CD4-positive, alpha-beta memory T cell (primary cell): Measurements from ENCODE around the gene SRPK2. TPM values are rescaled to one million over a fixed set of nuclear protein-coding genes. Genes with fewer than 3 reads are reported as not detected.
A peak's percentile ranks its signal among the peaks of the same experiment; 100 is the strongest.

ENCODE experiments used
- CTCF ChIA-PET: fragments of 350-600 bp; sonication (Branson Sonifier 250); formaldehyde crosslinking; loops from one replicate; lab custom pipeline; 2021; ENCODE audit warnings: inconsistent platforms; ENCODE audit not compliant: partially characterized antibody; lab: Charles Lee
- POLR2A ChIA-PET: fragments of 350-600 bp; sonication (Branson Sonifier 250); formaldehyde crosslinking; loops from one replicate; lab custom pipeline; 2021; ENCODE audit not compliant: partially characterized antibody; lab: Charles Lee
- DNase-seq, 5 donors: peaks; one replicate each; pipeline versions ENCODE4 v3.0.0 to v3.0.0-alpha.2; 2020 to 2022; ENCODE audit warnings: mixed read lengths in 1 of 5
- H3K27ac ChIP-seq: one replicate; pipeline ENCODE4 v1.7.0; 2013; ENCODE audit warnings: low read depth, low read length
- H3K27me3 ChIP-seq: 2 replicates; pipeline ENCODE4 v1.7.0; 2013; ENCODE audit warnings: mild to moderate bottlenecking, low read length, moderate library complexity; ENCODE audit not compliant: insufficient read depth
- H3K36me3 ChIP-seq: 2 replicates; pipeline ENCODE4 v1.7.0; 2013; ENCODE audit warnings: mild to moderate bottlenecking, low read length, moderate library complexity; ENCODE audit not compliant: insufficient read depth
- H3K4me1 ChIP-seq: 2 replicates; pipeline ENCODE4 v1.7.0; 2013; ENCODE audit warnings: mild to moderate bottlenecking, low read length, moderate library complexity; ENCODE audit not compliant: insufficient read depth
- H3K4me3 ChIP-seq, 2 donors: one replicate each; pipeline ENCODE4 v1.7.0; 2013; ENCODE audit warnings: low read length in 2 of 2, mild to moderate bottlenecking in 1 of 2
- H3K9me3 ChIP-seq, 2 donors: one replicate each; pipeline ENCODE4 v1.7.0; 2013; ENCODE audit warnings: low read length in 2 of 2, control low read depth in 1 of 2; ENCODE audit not compliant: control insufficient read depth in 1 of 2
- H3K27ac Mint-ChIP-seq, 7 donors: one replicate each; pipeline ENCODE4 v1.8.0; 2020 to 2021; ENCODE audit warnings: mixed read lengths in 7 of 7, mild to moderate bottlenecking in 6 of 7, inconsistent platforms in 3 of 7, moderate library complexity in 3 of 7
- H3K27me3 Mint-ChIP-seq, 2 donors: one replicate each; pipeline ENCODE4 v1.8.0; 2020 to 2021; ENCODE audit warnings: mixed read lengths in 2 of 2
- H3K36me3 Mint-ChIP-seq, 2 donors: one replicate each; pipeline ENCODE4 v1.8.0; 2020 to 2021; ENCODE audit warnings: mixed read lengths in 2 of 2, inconsistent platforms in 1 of 2, mild to moderate bottlenecking in 1 of 2
- H3K4me1 Mint-ChIP-seq, 4 donors: one replicate each; pipeline ENCODE4 v1.8.0; 2020 to 2021; ENCODE audit warnings: mixed read lengths in 4 of 4, mild to moderate bottlenecking in 1 of 4
- H3K4me3 Mint-ChIP-seq, 8 donors: one replicate each; pipeline ENCODE4 v1.8.0; 2020 to 2021; ENCODE audit warnings: mixed read lengths in 8 of 8, mild to moderate bottlenecking in 7 of 8, moderate library complexity in 6 of 8, inconsistent platforms in 3 of 8
- H3K9me3 Mint-ChIP-seq, 8 donors: one replicate each; pipeline ENCODE4 v1.8.0; 2020 to 2021; ENCODE audit warnings: mixed read lengths in 8 of 8, mild to moderate bottlenecking in 5 of 8, inconsistent platforms in 3 of 8, moderate library complexity in 1 of 8
- intact Hi-C: fragments of 100-400 bp; cut with micrococcal nuclease; formaldehyde crosslinking; loops from one replicate; pipeline ENCODE4 v1.15.1; 2023
- polyA plus RNA-seq, 2 donors: library from polyadenylated mRNA; unstranded; fragments of 300-500 nt; fragmentation: Illumina TruSeq; gene quantifications; one replicate each; pipeline ENCODE4 v1.2.3, GENCODE V29; 2021
- total RNA-seq, 2 experiments: library from RNA; stranded (reverse); gene quantifications; one replicate each; pipeline ENCODE4 v1.2.3, GENCODE V29; 2021

Gene SRPK2
- total and polyA plus RNA-seq, 4 experiments from 2014 or later = 36.0 to 55.2 (median 51.7) TPM

- DNase-seq = no peak
- Mint-ChIP-seq H3K4me3 (no peak overlapping the region), H3K27ac (no peak overlapping the region), H3K27me3 (no peaks in the 10 kb centered on the region), H3K9me3 (no peaks in the 10 kb centered on the region), H3K36me3 (peaks cover 3 to 9% of the 10 kb centered on the region in 2 donors), H3K4me1 (peaks cover 21 to 43% (median 28%) of the 10 kb centered on the region in 4 donors)
- ChIA-PET CTCF (interaction anchor here (0.6 kb wide), 1 partner anchor 225 kb away, joined by 4 read pairs; no protein-coding TSS in a partner anchor), POLR2A (no interaction called here)
- H3K27ac ChIP-seq = no peak overlapping the region
- no peaks in the 10 kb centered on the region for H3K36me3 ChIP-seq
- H3K4me1 ChIP-seq = peaks cover 10% of the 10 kb centered on the region
- H3K9me3 ChIP-seq = no peaks in the 10 kb centered on the region
- no peaks in the 10 kb centered on the region for H3K27me3 ChIP-seq
- intact Hi-C loops = no loop called here
- H3K4me3 ChIP-seq = no peak overlapping the region
These were observed 102.3 kb downstream of the SRPK2 start for GRCh38 chr7:105286441-105286840.

DNA sequence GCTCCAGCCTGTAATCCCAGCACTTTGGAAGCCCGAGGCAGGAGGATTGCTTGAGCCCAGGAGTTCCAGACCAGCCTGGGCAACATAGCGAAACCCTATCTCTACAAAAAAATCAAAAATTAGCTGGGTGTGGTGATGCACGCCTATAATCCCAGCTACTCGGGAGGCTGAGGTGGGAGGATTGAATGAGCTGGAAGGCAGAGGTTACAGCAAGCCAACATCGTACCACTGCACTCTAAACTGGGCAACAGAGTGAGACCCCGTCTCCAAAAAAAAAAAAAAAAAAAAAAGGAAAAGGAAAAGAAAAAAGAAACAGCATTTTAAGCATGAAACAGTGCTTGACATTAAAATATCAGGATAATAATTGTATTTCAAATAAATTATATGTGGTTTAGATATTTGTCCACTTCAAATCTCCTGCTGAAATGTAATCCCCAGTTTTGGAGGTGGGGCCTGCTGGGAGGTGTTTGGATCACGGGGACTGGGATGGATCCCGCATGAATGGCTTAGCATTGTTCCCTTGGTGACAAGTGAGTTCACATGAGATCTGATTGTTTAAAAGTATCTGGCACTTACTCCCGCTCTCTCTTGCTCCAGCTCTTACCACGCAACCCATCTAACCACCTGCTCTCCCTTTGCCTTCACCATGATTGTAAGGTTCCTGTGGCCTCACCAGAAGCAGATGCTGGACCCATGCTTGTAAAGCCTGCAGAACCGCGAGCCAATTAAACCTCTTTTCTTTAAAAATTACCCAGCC lies 103.4 kb downstream of the SRPK2 start:
- peaks cover 3 to 9% of the 10 kb centered on the region in 2 donors for H3K36me3 Mint-ChIP-seq
- peaks cover 21 to 39% (median 27%) of the 10 kb centered on the region in 4 donors for H3K4me1 Mint-ChIP-seq
- no peaks in the 10 kb centered on the region for H3K9me3 Mint-ChIP-seq
- DNase-seq = no peak
- H3K4me3 ChIP-seq = no peak overlapping the region
- peaks cover 10% of the 10 kb centered on the region for H3K4me1 ChIP-seq
- peak overlapping the region in 1 of 7 donors; percentile 51 for H3K27ac Mint-ChIP-seq
- no peaks in the 10 kb centered on the region for H3K27me3 ChIP-seq
- H3K4me3 Mint-ChIP-seq = no peak overlapping the region
- H3K36me3 ChIP-seq = no peaks in the 10 kb centered on the region
- H3K27ac ChIP-seq = no peak overlapping the region
- H3K27me3 Mint-ChIP-seq = no peaks in the 10 kb centered on the region
- intact Hi-C loops = no loop called here
- POLR2A ChIA-PET = no interaction called here
- H3K9me3 ChIP-seq = no peaks in the 10 kb centered on the region
- CTCF ChIA-PET = no interaction called here

GRCh38 chr7:105284014-105284413 lies 104.7 kb downstream of the SRPK2 start:
- H3K27ac Mint-ChIP-seq = no peak overlapping the region
- Histone ChIP-seq H3K4me1 (peaks cover 4% of the 10 kb centered on the region), H3K27me3 (no peaks in the 10 kb centered on the region), H3K4me3 (no peak overlapping the region), H3K27ac (no peak overlapping the region), H3K36me3 (no peaks in the 10 kb centered on the region), H3K9me3 (no peaks in the 10 kb centered on the region)
- CTCF ChIA-PET = interaction anchor here (1.0 to 1.4 kb wide), 2 partner anchors 13 to 146 kb away, joined by 3 to 4 read pairs; no protein-coding TSS in a partner anchor
- peaks cover 0 to 5% of the 10 kb centered on the region in 2 donors for H3K36me3 Mint-ChIP-seq
- POLR2A ChIA-PET = interaction anchor here (1.0 kb wide), 1 partner anchor 68 kb away, joined by 3 read pairs; no protein-coding TSS in a partner anchor
- no peaks in the 10 kb centered on the region for H3K9me3 Mint-ChIP-seq
- peaks cover 11 to 34% (median 23%) of the 10 kb centered on the region in 4 donors for H3K4me1 Mint-ChIP-seq
- intact Hi-C loops = no loop called here
- no peak overlapping the region for H3K4me3 Mint-ChIP-seq
- no peak for DNase-seq
- H3K27me3 Mint-ChIP-seq = no peaks in the 10 kb centered on the region

- Mint-ChIP-seq H3K4me1 (peaks cover 14 to 37% (median 27%) of the 10 kb centered on the region in 4 donors), H3K36me3 (peaks cover 0 to 5% of the 10 kb centered on the region in 2 donors)
- POLR2A ChIA-PET = no interaction called here
These were observed 106.8 kb downstream of the SRPK2 start for GRCh38 chr7:105281966-105282365.

GRCh38 chr7:105279688-105280007 lies 109.1 kb downstream of the SRPK2 start:
- Mint-ChIP-seq H3K4me3 (no peak overlapping the region), H3K9me3 (no peaks in the 10 kb centered on the region), H3K36me3 (peaks cover 0 to 3% of the 10 kb centered on the region in 2 donors), H3K27ac (no peak overlapping the region), H3K4me1 (peaks cover 20 to 32% (median 23%) of the 10 kb centered on the region in 4 donors), H3K27me3 (no peaks in the 10 kb centered on the region)
- CTCF ChIA-PET = no interaction called here
- Histone ChIP-seq H3K9me3 (no peaks in the 10 kb centered on the region), H3K27me3 (no peaks in the 10 kb centered on the region), H3K27ac (no peak overlapping the region), H3K4me1 (no peaks in the 10 kb centered on the region), H3K36me3 (no peaks in the 10 kb centered on the region), H3K4me3 (no peak overlapping the region)
- intact Hi-C loops = no loop called here
- POLR2A ChIA-PET = no interaction called here
- DNase-seq = no peak

More at GRCh38 chr7:105281966-105282365, 106.8 kb downstream of the SRPK2 start:
- H3K4me3 ChIP-seq = no peak overlapping the region
- H3K9me3 ChIP-seq = no peaks in the 10 kb centered on the region
- DNase-seq = no peak
- CTCF ChIA-PET = interaction anchor here (1.3 kb wide), 1 partner anchor 16 kb away, joined by 4 read pairs; no protein-coding TSS in a partner anchor
- intact Hi-C loops = no loop called here
- no peaks in the 10 kb centered on the region for H3K27me3 Mint-ChIP-seq
- no peak overlapping the region for H3K27ac ChIP-seq
- no peaks in the 10 kb centered on the region for H3K9me3 Mint-ChIP-seq
- no peak overlapping the region for H3K4me3 Mint-ChIP-seq
- H3K27ac Mint-ChIP-seq = no peak overlapping the region
- H3K27me3 ChIP-seq = no peaks in the 10 kb centered on the region
- H3K36me3 ChIP-seq = no peaks in the 10 kb centered on the region
- H3K4me1 ChIP-seq = peaks cover 4% of the 10 kb centered on the region

DNA sequence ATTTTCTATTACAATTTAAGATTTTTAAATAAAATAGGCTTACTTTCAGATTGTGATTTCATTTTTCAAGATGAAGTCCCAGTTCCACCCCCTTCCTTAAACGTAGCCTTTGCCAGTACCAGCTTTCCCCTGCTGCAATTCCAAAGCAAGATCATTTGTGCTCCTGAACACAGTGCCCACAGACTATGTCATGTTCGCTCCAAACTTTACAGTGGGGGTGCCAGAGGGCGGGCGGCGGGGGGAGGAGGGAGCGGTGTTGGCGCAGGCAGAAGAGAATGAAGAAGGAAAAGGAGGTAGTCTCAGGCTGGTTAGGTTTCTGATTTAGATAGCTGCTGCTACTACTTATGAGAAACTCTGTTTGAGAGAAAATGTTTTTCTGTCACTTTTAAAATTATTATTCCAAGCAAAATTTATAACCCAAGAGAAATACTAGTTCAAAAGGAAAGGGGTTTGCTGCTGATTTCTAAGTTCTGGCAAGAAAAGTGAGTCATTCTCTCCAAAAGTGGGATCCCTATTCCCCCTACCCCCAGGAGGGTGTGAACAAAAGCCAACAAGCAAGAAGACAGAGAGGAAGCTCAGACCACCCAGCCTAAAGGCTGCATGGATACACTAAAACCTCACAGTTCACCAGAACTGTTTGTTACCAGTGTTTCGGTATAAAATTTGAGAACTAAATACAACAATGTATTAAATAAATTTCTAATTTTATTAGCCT lies 109.6 kb downstream of the SRPK2 start:
- H3K27me3 ChIP-seq = no peaks in the 10 kb centered on the region
- H3K4me1 Mint-ChIP-seq = peaks cover 15 to 29% (median 21%) of the 10 kb centered on the region in 4 donors
- H3K4me1 ChIP-seq = no peaks in the 10 kb centered on the region
- intact Hi-C loops = no loop called here
- H3K4me3 Mint-ChIP-seq = no peak overlapping the region
- no peak for DNase-seq
- ChIA-PET CTCF (interaction anchor here (0.8 kb wide), 1 partner anchor 19 kb away, joined by 4 read pairs; no protein-coding TSS in a partner anchor), POLR2A (no interaction called here)
- no peaks in the 10 kb centered on the region for H3K9me3 ChIP-seq
- peaks cover 0 to 3% of the 10 kb centered on the region in 2 donors for H3K36me3 Mint-ChIP-seq
- no peaks in the 10 kb centered on the region for H3K36me3 ChIP-seq
- no peak overlapping the region for H3K4me3 ChIP-seq
- H3K27ac ChIP-seq = no peak overlapping the region
- H3K27me3 Mint-ChIP-seq = no peaks in the 10 kb centered on the region
- peak overlapping the region in 1 of 7 donors; percentile 29 for H3K27ac Mint-ChIP-seq
- H3K9me3 Mint-ChIP-seq = no peaks in the 10 kb centered on the region

DNA sequence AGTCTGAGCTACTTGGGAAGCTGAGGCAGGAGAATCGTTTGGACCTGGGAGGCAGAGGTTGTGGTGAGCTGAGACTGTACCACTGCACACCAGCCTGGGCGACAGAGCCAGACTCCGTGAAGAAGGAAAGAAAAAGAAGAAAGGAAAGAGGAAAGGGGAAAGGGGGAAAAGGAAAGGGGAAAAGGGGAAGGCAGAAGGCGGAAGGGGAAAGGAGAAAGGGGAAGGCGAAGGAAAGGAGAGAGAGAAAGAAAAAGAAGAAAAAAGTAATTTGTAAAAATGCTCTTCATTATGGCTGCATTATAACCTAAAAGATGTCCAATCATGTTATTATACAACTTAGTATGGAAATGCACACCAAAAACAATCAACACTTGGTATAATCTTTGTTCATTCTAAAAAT lies 110.2 kb downstream of the SRPK2 start:
- CTCF ChIA-PET = interaction anchor here (0.8 kb wide), 1 partner anchor 19 kb away, joined by 4 read pairs; no protein-coding TSS in a partner anchor
- no peak overlapping the region for H3K4me3 ChIP-seq
- DNase-seq = no peak
- H3K9me3 Mint-ChIP-seq = no peaks in the 10 kb centered on the region
- H3K36me3 ChIP-seq = no peaks in the 10 kb centered on the region
- intact Hi-C loops = no loop called here
- H3K4me1 Mint-ChIP-seq = peaks cover 10 to 26% (median 19%) of the 10 kb centered on the region in 4 donors
- peaks cover 0 to 3% of the 10 kb centered on the region in 2 donors for H3K36me3 Mint-ChIP-seq
- POLR2A ChIA-PET = no interaction called here
- H3K27ac Mint-ChIP-seq = peak overlapping the region in 1 of 7 donors; percentile 4
- no peak overlapping the region for H3K27ac ChIP-seq
- no peaks in the 10 kb centered on the region for H3K27me3 Mint-ChIP-seq
- H3K4me3 Mint-ChIP-seq = no peak overlapping the region
- H3K4me1 ChIP-seq = no peaks in the 10 kb centered on the region
- H3K27me3 ChIP-seq = no peaks in the 10 kb centered on the region
- H3K9me3 ChIP-seq = no peaks in the 10 kb centered on the region
